ENCODE measurements around the gene DPPA3.

GRCh38 chr12:7709969-7710675 is 1.1 kb upstream of the DPPA3 start:
- TF ChIP-seq CTCF (IDR thresholded peaks at IDR 0.05) (no peak), ZNF121 (CRISPR knock-in tag; IDR thresholded peaks at IDR 0.05) (no peak), ERG (CRISPR knock-in tag; IDR thresholded peaks at IDR 0.05) (no peak), STAT6 (CRISPR knock-in tag; conservative IDR thresholded peaks at IDR 0.05; ENCODE audit: low read depth) (no peak), MAX (CRISPR knock-in tag; IDR thresholded peaks at IDR 0.05) (no peak)
